ENCODE results near the gene DNM1.

Gene DNM1

DNA sequence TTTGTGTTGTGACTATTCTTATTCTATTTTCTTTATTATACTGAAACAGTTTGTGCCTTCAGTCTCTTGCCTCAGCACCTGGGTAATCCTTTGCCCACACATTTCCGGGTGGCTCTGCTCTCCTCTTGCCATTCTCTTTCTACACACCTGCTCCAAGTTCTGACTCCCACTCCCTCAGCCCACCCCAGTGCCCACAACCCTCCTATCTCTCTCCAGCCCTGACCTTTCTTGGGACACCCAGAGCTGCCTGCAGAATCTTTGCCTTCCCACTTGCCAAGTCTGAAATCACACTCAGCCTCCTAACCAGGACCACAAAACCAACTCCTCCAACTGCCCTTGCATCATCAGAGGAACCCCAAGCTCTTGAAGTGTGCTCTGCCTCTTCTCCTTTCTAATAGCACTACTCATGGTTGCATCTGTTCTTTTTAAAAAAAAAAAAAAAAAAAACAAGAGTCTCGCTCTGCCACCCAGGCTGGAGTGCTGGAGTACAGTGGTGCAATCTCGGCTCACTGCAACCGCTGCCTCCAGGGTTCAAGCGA, 77.0 kb downstream of the DNM1 start:
- no peak for DNase-seq

DNA sequence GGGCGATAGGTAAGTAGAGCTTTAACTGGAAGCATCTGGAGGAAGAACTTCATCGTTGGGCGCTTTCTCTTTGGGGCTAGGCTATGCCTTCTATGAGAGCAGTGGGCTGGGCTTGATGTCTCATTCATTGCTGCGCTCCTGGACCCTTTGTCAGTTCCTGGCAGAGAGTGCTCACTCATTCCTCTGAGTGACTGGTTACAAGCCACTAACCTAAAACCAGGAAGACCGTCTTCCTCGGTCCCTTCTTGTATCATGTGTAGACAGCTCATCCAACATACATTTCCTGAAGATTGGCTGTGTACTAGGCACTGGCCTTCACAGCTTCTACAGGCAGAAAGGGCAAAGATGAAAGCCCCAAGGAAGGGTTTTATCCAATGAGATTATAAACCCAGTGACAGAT, 79.3 kb downstream of the DNM1 start:
- no peak for DNase-seq

DNA sequence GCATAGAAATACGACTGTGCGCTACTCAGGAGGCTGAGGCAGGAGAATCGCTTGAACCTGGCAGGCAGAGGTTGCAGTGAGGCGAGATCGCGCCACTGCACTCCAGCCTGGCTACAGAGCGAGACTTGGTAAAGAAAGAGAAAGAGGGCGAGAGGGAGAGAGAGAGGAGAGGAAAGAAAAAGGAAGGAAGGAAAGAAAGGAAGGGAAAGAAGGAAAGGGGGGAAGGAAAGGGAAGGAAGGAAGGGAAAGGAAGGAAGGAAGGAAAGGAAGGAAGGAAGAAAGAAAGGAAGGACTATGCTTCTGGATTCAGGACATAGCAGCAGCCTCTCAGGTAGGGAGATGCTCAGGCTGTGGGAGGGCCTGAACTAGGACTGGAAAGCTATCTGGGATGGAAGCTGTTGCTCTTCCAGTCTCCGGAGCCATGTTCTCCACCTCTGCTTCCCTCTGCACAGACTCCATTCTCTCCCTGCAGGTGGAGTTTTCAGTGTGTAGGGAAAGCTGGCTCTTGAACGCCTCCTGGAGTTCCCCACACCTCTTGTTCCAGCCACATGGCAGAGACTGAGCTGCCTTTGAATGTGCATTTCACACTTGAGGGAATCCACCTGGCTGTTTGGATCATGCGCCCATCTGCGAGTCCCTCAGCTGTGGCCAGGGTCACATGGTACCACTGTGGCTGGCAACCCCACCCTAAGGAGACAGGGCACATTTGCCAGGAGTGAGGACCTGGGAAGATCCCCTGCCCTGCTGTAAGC, 82.0 kb downstream of the DNM1 start:
- DNase-seq = no peak

DNA sequence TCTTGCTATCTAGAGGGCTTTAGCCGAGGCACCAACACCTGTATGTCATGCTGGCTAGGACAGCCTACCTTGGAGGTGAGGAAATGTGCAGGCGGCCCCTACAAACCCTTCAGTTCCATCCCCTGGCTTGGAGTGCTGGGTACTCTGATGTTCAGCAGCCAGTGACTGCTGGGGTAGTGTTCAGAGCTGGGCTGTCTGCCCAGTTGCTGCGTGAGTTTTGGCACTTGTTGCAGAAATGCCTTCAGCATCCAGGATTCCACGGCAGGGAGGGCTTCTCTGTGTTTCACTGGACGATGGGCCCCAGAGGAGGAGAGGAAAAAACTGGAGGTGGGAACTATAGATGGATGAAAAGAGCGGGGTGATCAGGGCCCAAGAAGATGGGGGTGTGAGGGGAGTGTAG, 83.3 kb downstream of the DNM1 start:
- DNase-seq = no peak

DNA sequence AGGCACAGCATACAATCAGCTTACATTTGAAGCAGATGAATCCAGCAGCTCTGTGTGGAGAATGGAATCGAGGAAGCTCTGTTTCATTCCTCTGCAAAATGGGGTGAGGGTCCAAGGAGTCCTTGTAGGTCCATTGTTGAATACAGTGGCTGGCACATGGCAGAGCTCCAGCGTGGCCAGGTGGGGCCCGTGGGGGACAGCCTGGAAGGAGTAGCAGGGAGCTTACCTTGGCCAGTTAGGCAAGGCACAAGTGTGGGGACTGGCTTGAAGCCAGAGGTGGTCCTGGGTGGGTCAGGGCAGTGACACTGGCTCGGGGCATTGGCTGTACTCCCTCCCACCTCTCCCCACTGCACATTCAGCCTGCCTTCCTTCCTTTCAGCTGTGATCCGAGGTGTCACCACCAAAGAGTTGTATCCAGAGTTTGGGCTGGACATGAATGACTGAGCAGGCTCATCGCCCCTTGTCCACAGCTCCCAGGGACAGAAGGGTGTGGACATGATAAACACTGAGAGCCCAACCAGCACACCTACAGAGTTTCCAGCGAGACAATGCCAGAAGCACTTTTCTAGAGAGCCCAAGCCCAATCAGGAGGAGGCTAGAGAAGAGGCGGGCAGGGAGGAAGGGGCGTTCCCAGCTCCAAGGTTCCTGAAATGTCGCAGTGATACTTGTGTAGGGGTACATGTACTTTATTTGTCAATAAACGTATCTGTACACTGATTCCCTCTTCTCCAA, 85.3 kb downstream of the DNM1 start:
- no peak for DNase-seq

DNA sequence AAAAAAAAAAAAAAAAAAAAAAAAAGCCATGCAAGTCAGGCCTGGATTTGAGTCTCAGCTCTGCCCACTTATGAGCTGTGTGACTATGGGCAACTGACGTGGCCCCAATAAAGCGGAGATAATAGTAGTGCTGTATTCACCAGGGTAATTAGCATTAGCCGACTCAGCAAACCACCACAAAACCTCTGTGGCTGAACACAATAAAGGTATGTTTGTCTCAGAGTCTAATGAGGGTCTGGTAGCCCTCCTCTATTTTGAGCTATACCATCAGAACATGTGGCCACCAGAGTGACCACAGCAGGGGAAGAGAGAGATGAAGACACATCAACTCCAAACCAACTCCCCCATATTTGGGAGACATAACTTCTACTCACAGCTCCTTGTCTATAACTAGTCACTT, 88.8 kb downstream of the DNM1 start:
- no peak for DNase-seq

DNA sequence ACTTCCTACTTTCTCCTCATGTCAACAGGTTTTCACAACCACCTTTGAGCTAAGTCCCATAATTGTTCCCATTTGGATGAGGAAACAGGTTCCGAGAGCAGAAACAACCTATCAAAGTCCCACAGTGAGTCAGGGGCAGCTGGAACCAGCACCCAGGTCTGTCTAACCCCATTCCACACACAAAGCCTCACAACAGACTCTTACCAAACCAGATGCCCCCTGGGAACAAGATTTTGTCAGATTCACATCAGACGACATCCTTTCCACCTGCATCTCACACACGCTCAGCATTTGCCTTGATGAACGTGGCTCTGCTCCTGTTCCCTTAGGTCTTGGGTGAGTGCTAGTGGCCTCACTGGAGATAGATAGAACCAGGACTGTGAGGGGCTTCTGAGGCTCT, 89.9 kb downstream of the DNM1 start:
- no peak for DNase-seq

DNA sequence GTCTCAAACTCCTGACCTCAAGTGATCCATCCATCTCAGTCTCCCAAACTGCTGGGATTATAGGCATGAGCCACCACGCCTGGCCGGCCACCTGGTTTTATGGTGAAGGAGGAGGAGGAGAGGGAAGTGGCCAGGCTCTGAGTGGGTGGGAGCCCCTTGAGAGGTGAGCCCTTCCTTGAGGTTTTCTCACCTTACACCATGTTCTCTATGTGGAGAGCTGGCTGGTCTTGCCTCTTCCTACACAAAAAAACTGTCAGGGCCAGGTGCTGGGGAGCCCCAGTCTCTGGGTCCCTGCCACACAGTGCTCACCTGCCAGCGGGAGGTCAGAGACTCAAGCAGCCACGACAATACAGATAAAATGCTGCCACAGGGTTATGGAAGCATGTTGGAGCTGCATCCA, 91.0 kb downstream of the DNM1 start:
- DNase-seq = no peak

DNA sequence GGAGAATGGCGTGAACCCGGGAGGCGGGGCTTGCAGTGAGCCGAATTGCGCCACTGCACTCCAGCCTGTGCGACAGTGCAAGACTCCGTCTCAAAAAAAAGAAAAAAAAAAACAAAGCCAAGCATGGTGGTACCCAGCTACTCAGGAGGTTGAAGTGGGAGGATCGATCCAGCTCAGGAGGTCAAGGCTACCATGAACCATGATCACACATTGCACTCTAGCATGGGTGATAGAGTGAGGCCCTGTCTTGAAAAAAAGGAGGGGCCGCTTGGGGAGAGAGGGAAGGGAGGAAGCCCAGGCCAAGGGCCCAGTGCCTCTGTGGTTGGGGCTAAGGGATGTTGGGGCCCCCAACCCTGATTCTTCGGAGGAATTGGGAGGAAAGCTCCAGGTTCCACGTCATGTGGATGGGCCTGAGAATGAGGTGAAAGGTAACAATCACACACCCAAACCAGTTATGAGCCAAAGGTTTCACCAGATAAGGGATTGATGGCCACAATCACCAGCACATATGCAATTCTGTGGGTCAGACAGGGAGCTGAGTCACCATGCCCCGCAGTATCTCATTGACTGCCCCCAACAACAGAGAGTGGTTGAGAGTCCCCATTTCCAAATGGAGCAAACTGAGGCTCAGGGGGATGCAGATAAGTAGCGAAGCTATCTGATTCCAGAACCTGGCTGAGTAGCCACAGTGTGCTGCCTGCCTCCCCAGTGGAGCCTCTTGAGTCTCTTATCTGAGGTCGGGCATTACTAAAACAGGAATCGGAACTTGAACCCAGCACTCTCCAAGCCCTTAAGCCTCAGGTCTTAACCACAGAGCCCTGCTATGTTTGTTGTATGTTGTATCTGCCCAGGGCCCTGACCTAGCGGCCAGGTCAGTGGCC, 93.4 kb downstream of the DNM1 start:
- DNase-seq = no peak

DNA sequence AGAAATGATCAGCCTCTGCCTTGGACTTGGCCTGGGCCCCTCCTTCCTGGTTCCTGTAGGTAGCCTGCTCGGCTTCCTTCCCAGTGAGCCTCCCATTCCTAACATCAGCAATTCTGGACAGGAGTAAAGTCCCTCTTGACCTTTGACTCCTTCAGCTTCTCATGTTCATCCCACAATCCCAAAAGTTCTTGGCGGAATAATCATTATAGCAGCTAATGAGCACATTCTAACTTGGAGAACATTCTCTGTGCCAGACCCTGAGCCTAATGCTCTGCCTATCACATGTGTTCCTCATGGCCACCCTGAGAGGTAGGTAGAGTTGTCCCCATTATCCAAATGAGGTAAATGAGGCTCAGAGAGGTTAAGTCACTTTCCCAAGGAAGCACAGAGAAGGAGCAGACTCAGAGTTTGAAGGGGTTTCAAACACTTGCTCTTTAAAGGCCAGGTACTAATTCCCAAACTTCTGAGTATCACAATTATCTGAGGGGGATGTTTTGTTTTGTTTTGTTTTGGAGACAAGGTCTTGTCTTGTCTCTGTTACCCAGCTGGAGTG, 94.1 kb downstream of the DNM1 start:
- no peak for DNase-seq

DNA sequence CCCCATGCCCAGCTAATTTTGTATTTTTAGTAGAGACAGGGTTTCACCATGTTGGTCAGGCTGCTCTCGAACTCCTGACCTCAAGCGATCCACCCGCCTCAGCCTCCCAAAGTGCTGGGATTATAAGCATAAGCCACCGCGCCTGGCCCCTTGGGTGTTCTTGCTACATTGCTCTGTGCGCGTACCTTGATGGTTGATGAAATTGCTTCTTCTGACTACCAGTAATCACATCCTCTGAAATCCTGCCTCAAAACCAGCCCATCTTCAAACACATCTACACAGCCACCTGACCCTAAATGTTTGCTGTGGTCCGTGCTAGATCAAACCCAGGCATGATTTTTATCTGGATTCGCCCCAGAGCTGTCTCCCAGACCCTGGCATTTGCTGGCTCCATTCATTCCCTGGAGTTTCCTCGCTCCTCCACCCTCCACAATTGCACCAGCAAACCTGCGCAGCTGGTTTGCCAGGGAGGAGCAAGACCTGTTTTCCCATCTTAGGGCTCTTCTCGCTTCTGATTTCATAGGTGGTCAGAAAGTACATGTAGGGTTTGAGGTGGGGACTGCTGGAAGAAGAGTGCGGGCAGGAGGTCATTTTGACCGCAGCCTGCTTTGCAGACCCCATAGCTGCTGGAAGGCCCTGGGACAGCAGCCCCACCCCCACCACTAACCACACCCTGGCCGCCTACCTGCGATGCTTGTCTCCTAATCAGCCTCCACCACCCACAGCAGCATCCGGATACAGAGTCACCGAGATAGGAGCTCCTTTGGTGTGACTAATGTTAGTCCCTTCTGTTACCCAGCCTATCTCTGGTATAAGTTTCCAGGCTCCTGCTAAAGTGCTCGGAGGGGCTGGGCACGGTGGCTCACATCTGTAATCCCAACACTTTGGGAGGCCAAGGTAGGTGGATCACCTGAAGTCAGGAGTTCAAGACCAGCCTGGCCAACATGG, 95.6 kb downstream of the DNM1 start:
- DNase-seq = no peak

DNA sequence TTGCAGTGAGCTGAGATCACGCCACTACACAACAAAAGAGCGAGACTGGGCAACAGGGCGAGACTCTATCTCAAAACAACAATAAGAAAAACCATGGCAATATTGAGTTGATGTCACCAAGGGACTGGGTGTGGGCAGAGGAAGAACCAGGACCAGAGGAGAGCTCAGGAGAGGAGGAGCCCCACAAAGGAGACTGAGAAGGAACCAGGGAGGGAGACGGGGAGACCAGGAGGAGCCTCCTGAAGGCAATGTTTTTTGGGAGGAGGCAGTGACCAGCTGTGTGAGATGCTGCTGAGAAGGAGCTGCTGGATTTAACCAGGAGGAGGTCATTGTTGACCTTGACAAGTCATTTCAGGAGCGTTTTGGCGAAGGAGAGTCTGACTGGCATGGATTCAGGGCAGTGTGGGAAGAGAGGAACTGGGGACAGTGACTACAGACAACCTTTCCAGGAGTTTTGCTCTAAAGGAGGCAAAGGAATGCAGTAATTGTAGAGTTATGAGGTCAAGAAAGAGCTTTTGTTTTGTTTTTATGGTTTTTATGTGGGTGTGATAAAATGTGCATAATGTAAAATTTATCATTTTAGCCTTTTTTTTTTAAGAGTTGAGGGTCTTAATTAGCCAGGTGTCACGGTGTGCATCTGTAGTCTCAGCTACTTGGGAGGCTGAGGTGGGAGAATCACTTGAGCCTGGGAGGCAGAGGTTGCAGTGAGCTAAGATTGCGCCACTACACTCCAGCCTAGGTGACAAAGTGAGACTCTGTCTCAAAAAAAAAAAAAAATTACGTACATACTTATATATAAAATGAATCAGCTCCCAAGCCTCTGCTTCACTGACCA, 101.2 kb downstream of the DNM1 start:
- no peak for DNase-seq

Measured in CD4-positive, alpha-beta T cell treated with Interleukin-17A for 1 hour (primary cell).